ENCODE data around the gene INHBB.

DNA sequence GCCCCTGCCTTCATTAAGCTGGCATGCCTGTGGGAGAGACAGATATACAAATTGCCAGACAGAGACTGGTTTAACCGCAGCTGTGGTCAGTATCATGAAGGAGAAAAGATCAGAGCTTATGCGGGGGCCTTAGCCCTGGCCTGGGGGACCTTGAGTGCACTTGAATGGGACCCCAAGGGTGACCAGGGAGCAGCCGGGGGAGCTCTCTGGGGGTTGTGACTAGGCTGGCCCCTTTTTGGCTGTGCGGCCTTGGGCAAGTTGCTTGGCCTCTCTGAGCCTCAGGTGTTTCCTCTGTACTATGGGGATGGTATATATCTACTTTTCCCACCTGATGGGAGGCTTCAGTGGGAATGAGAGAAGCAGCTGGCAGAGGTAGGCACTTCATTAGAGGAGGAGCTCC is 35.7 kb downstream of the INHBB start:
- TF ChIP-seq, protein P1, sequence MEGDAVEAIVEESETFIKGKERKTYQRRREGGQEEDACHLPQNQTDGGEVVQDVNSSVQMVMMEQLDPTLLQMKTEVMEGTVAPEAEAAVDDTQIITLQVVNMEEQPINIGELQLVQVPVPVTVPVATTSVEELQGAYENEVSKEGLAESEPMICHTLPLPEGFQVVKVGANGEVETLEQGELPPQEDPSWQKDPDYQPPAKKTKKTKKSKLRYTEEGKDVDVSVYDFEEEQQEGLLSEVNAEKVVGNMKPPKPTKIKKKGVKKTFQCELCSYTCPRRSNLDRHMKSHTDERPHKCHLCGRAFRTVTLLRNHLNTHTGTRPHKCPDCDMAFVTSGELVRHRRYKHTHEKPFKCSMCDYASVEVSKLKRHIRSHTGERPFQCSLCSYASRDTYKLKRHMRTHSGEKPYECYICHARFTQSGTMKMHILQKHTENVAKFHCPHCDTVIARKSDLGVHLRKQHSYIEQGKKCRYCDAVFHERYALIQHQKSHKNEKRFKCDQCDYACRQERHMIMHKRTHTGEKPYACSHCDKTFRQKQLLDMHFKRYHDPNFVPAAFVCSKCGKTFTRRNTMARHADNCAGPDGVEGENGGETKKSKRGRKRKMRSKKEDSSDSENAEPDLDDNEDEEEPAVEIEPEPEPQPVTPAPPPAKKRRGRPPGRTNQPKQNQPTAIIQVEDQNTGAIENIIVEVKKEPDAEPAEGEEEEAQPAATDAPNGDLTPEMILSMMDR (IDR thresholded peaks at IDR 0.05), result no peak
- TF ChIP-seq POLR2AphosphoS5 (IDR thresholded peaks at IDR 0.05), result no peak

Measured in stomach (tissue), 4 donors.